ENCODE measurements around the gene HBG2. TPM values are rescaled to one million over a fixed set of nuclear protein-coding genes. Genes with fewer than 3 reads are reported as not detected.

The HBG2 gene
- total RNA-seq, 1 experiment from 2014 or later: 8.7 TPM

- no peaks in the 10 kb centered on the region for H3K36me3 Mint-ChIP-seq
- no peak overlapping the region for H3K4me3 Mint-ChIP-seq
- no peak for ATAC-seq
- H3K9me3 Mint-ChIP-seq: no peaks in the 10 kb centered on the region
- DNase-seq (ENCODE audit: low spot score): no peak
- no peaks in the 10 kb centered on the region; the same call in 1 of the 2 replicates for H3K27me3 Mint-ChIP-seq (ENCODE audit: low read depth)
- CTCF ChIA-PET: no interaction called here
- TF ChIP-seq ARID4B (CRISPR knock-in tag; IDR thresholded peaks at IDR 0.05; ENCODE audit: borderline replicate concordance): no peak
- TF ChIP-seq, protein P1, sequence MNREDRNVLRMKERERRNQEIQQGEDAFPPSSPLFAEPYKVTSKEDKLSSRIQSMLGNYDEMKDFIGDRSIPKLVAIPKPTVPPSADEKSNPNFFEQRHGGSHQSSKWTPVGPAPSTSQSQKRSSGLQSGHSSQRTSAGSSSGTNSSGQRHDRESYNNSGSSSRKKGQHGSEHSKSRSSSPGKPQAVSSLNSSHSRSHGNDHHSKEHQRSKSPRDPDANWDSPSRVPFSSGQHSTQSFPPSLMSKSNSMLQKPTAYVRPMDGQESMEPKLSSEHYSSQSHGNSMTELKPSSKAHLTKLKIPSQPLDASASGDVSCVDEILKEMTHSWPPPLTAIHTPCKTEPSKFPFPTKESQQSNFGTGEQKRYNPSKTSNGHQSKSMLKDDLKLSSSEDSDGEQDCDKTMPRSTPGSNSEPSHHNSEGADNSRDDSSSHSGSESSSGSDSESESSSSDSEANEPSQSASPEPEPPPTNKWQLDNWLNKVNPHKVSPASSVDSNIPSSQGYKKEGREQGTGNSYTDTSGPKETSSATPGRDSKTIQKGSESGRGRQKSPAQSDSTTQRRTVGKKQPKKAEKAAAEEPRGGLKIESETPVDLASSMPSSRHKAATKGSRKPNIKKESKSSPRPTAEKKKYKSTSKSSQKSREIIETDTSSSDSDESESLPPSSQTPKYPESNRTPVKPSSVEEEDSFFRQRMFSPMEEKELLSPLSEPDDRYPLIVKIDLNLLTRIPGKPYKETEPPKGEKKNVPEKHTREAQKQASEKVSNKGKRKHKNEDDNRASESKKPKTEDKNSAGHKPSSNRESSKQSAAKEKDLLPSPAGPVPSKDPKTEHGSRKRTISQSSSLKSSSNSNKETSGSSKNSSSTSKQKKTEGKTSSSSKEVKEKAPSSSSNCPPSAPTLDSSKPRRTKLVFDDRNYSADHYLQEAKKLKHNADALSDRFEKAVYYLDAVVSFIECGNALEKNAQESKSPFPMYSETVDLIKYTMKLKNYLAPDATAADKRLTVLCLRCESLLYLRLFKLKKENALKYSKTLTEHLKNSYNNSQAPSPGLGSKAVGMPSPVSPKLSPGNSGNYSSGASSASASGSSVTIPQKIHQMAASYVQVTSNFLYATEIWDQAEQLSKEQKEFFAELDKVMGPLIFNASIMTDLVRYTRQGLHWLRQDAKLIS (CRISPR knock-in tag; IDR thresholded peaks at IDR 0.05; ENCODE audit: borderline replicate concordance): no peak
- no peaks in the 10 kb centered on the region for H3K4me1 Mint-ChIP-seq
- H3K27ac Mint-ChIP-seq: no peak overlapping the region
- POLR2A ChIA-PET: no interaction called here
Measured at GRCh38 chr11:5241458-5241857, 13.1 kb downstream of the HBG2 start.

DNA sequence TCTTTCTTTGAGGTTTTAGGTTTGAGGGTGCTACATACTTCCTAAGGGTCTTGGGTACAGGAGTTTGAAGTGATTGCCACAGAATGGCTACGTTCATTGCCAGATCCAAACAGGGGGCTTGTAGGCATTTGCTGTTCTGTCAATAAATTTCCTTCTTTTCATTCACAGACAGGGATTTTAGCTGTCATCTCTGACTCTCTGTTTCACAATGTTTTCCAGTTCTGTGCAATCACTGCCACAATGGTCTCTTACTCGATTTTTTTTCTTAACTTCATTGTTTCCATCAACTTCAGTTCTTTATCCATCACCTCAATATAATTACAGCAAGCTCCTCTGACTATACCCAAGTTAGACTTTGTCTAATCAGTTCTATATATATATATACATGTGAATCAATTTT lies 14.1 kb downstream of the HBG2 start:
- H3K9me3 Mint-ChIP-seq: no peaks in the 10 kb centered on the region
- ChIA-PET POLR2A (no interaction called here), CTCF (no interaction called here)
- TF ChIP-seq MXD4 (CRISPR knock-in tag; IDR thresholded peaks at IDR 0.05; ENCODE audit: borderline replicate concordance): no peak
- TF ChIP-seq, protein P2, sequence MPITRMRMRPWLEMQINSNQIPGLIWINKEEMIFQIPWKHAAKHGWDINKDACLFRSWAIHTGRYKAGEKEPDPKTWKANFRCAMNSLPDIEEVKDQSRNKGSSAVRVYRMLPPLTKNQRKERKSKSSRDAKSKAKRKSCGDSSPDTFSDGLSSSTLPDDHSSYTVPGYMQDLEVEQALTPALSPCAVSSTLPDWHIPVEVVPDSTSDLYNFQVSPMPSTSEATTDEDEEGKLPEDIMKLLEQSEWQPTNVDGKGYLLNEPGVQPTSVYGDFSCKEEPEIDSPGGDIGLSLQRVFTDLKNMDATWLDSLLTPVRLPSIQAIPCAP (CRISPR knock-in tag; IDR thresholded peaks at IDR 0.05): no peak
- TF ChIP-seq TP53 (CRISPR knock-in tag; IDR thresholded peaks at IDR 0.05): no peak
- no peak for TF ChIP-seq ZNF232 (CRISPR knock-in tag; IDR thresholded peaks at IDR 0.05)
- TF ChIP-seq, protein P3, sequence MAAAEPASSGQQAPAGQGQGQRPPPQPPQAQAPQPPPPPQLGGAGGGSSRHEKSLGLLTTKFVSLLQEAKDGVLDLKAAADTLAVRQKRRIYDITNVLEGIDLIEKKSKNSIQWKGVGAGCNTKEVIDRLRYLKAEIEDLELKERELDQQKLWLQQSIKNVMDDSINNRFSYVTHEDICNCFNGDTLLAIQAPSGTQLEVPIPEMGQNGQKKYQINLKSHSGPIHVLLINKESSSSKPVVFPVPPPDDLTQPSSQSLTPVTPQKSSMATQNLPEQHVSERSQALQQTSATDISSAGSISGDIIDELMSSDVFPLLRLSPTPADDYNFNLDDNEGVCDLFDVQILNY (CRISPR knock-in tag; IDR thresholded peaks at IDR 0.05): no peak
- TF ChIP-seq, protein P4, sequence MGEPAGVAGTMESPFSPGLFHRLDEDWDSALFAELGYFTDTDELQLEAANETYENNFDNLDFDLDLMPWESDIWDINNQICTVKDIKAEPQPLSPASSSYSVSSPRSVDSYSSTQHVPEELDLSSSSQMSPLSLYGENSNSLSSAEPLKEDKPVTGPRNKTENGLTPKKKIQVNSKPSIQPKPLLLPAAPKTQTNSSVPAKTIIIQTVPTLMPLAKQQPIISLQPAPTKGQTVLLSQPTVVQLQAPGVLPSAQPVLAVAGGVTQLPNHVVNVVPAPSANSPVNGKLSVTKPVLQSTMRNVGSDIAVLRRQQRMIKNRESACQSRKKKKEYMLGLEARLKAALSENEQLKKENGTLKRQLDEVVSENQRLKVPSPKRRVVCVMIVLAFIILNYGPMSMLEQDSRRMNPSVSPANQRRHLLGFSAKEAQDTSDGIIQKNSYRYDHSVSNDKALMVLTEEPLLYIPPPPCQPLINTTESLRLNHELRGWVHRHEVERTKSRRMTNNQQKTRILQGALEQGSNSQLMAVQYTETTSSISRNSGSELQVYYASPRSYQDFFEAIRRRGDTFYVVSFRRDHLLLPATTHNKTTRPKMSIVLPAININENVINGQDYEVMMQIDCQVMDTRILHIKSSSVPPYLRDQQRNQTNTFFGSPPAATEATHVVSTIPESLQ (CRISPR knock-in tag; IDR thresholded peaks at IDR 0.05): no peak
- no peak for TF ChIP-seq IRF2 (CRISPR knock-in tag; IDR thresholded peaks at IDR 0.05; ENCODE audit: borderline replicate concordance, low read depth)
- no peak for TF ChIP-seq ZBTB43 (CRISPR knock-in tag; IDR thresholded peaks at IDR 0.05)
- TF ChIP-seq E2F1 (CRISPR knock-in tag; IDR thresholded peaks at IDR 0.05): no peak
- TF ChIP-seq ZNF219 (CRISPR knock-in tag; IDR thresholded peaks at IDR 0.05; ENCODE audit: borderline replicate concordance): no peak
- no peak for TF ChIP-seq SMAD4 (CRISPR knock-in tag; IDR thresholded peaks at IDR 0.05)
- TF ChIP-seq, protein P1 (CRISPR knock-in tag; IDR thresholded peaks at IDR 0.05; ENCODE audit: borderline replicate concordance): no peak
- TF ChIP-seq PREB (CRISPR knock-in tag; IDR thresholded peaks at IDR 0.05; ENCODE audit: borderline replicate concordance): no peak

More for the DNA sequence above, 14.1 kb downstream of the HBG2 start:
- H3K27me3 Mint-ChIP-seq (ENCODE audit: low read depth): no peaks in the 10 kb centered on the region; the same call in 1 of the 2 replicates
- DNase-seq (ENCODE audit: low spot score): no peak
- H3K36me3 Mint-ChIP-seq: no peaks in the 10 kb centered on the region
- no peaks in the 10 kb centered on the region for H3K4me1 Mint-ChIP-seq
- ATAC-seq: no peak
- H3K27ac Mint-ChIP-seq: no peak overlapping the region
- no peak overlapping the region for H3K4me3 Mint-ChIP-seq
